ENCODE data around the gene ADARB2.

GRCh38 chr10:1625079-1625478 lies 112.2 kb downstream of the ADARB2 start:
- TF ChIP-seq CTCF (IDR thresholded peaks at IDR 0.05) (no peak), POLR2A (IDR thresholded peaks at IDR 0.05) (no peak)

All from Peyer's patch (tissue), 4 donors.